Retinal pigment epithelial cell (primary cell): Measurements from ENCODE around the gene LAMC2.

Source experiments
- DNase-seq: peaks from one replicate; pipeline ENCODE4 v3.0.0-alpha.2; 2010; ENCODE audit warnings: low read depth
- H3K4me3 ChIP-seq: 2 replicates; pipeline ENCODE4 v1.5.1; 2011; ENCODE audit warnings: mild to moderate bottlenecking, low read length, control low read depth, moderate library complexity
- TF ChIP-seq, protein P1 (sequence below): conservative IDR thresholded peaks from 2 replicates; pipeline ENCODE4 v1.5.1; 2011; ENCODE audit warnings: low read depth, low read length, control low read depth, inconsistent platforms

LAMC2 gene

DNA sequence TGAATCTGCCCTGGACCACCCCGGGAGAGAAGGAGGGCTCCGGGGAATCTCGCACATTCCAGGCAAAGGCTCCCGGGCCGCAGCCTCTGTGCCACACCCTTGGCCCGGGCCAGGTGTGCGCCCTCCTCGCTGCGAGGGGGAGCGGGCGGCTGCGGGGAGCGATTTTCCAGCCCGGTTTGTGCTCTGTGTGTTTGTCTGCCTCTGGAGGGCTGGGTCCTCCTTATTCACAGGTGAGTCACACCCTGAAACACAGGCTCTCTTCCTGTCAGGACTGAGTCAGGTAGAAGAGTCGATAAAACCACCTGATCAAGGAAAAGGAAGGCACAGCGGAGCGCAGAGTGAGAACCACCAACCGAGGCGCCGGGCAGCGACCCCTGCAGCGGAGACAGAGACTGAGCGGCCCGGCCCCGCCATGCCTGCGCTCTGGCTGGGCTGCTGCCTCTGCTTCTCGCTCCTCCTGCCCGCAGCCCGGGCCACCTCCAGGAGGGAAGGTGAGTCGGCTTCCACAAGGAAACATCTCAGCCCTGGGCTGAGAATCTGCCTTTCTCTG lies at the start of gene LAMC2:
LAMC2 (plus strand) TSS at position 324 of the 550 bp plus-strand sequence; CDS start at position 413, 89 bp downstream.
- H3K4me3 ChIP-seq: peak within 1 kb of the TSS; percentile 45
- TF ChIP-seq, protein P1, sequence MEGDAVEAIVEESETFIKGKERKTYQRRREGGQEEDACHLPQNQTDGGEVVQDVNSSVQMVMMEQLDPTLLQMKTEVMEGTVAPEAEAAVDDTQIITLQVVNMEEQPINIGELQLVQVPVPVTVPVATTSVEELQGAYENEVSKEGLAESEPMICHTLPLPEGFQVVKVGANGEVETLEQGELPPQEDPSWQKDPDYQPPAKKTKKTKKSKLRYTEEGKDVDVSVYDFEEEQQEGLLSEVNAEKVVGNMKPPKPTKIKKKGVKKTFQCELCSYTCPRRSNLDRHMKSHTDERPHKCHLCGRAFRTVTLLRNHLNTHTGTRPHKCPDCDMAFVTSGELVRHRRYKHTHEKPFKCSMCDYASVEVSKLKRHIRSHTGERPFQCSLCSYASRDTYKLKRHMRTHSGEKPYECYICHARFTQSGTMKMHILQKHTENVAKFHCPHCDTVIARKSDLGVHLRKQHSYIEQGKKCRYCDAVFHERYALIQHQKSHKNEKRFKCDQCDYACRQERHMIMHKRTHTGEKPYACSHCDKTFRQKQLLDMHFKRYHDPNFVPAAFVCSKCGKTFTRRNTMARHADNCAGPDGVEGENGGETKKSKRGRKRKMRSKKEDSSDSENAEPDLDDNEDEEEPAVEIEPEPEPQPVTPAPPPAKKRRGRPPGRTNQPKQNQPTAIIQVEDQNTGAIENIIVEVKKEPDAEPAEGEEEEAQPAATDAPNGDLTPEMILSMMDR: peak; percentile 47
- no peak for DNase-seq

DNA sequence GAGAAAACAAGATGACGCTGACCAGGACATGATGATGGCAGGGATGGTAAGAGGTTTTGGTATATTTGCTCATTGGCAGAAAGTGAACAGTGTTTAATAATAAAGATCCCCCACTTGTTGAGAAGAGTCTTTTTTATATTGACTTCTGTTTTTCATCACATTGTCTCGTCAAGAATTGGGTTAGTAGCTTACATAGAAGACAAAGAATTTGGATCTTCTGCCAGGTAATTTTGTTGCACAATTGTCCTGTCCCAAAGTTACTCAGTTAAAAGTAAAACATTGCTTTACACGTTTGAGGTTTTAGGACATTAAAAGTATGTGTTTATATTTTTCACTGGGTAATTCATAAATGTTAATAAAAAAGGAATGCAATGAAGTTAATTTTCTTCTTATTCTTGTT lies 48.3 kb upstream of the LAMC2 start:
- no peak for DNase-seq
- H3K4me3 ChIP-seq: no peak overlapping the region
- TF ChIP-seq, protein P1: no peak

DNA sequence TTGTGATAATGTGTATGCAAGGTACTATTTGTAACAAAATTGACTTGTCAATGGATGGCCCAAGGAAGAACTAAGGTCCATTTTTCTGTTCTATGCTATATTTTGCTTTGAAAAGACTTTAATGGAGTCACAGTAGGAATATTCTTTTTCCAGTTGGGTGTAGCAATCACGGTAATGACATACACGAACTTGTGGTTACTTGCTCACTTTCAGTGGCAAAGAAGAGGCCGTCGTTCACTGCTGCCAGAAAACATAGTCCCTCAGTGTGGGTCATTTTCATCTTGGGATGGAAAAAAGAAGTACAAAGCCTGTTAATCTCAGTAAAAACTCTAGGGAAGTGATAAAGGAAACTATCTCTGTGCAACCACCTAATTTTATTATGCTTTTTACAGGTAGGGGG lies 47.8 kb upstream of the LAMC2 start:
- H3K4me3 ChIP-seq: no peak overlapping the region
- DNase-seq: no peak
- TF ChIP-seq, protein P1: no peak

DNA sequence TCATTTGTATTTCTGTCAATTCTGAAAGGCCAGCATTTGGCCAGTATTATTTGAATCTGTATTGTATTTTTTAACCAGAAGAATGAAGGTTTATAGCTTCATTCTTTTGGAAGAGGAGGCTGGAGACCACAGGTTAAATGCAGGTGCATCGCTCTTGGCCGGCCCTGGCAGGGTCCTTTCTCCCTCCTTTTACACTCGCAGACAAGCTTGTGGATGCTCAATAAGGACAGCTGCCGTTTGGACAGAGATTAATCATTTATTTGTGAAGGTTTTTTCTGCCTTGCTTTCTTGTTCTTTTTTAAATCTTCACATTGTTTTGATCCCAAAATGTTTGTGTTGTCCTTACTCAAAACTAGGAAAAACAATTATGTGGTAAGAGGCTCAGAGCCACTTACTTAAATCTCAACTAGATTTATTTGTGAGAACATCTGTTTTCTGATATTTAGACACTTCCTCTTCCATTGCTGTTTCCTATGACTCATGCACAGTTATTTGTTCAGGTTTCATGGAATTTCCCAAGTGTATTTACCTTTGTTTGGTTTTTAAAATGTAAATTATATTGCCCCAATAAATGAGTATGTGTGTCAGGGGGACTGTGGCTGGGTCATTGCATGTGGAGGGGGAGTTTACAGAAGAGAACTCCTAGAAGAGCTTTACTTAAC lies 46.7 kb upstream of the LAMC2 start:
- TF ChIP-seq, protein P1: no peak
- no peak for DNase-seq

DNA sequence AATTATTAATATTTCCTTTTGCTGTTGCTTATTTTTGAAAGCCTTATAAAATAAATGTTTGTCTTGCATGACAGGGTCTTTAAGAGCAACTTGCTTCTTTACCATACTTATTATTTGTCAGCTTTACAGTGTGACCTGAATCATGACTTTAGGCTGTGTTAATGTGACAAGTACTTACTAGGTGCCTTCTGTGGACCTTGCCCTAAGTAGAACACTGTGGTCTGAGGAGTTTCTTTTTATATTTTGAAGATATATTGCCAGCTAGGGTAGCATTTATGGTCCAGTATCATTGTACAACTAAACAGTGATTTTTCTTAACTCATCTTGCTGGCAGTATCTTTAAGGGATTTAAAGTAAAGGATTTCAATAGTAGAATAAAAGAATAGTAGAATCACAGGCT lies 45.4 kb upstream of the LAMC2 start:
- DNase-seq: no peak
- H3K4me3 ChIP-seq: no peak overlapping the region
- TF ChIP-seq, protein P1: no peak

More for the DNA sequence above, 46.7 kb upstream of the LAMC2 start:
- H3K4me3 ChIP-seq: no peak overlapping the region

DNA sequence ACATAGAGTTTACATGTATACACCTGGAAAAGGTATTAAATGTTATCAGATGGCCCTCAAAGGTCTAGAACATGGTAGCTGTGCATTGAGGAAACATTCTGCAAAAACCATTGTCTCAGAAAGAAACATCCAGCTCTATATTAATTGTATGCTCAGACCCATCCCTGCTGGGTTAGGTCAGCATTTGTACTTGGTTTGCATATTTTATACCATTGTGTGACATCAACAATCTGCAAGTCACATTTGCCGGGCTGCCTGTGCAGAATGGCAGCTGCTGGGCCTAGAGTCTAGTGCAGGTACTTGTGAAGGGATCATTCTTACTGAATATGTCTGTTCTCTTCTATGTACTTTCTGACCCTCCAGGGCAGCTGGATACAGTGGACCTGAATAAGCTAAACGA lies 43.9 kb upstream of the LAMC2 start:
- DNase-seq: no peak
- H3K4me3 ChIP-seq: no peak overlapping the region
- TF ChIP-seq, protein P1: no peak

DNA sequence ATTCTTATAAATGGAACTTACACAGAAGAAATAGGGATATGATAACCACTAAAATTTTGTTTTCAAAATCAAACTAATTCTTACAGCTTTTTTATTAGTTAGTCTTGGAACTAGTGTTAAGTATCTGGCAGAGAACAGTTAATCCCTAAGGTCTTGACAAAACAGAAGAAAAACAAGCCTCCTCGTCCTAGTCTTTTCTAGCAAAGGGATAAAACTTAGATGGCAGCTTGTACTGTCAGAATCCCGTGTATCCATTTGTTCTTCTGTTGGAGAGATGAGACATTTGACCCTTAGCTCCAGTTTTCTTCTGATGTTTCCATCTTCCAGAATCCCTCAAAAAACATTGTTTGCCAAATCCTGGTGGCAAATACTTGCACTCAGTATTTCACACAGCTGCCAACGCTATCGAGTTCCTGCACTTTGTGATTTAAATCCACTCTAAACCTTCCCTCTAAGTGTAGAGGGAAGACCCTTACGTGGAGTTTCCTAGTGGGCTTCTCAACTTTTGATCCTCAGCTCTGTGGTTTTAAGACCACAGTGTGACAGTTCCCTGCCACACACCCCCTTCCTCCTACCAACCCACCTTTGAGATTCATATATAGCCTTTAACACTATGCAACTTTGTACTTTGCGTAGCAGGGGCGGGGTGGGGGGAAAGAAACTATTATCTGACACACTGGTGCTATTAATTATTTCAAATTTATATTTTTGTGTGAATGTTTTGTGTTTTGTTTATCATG lies 42.3 kb upstream of the LAMC2 start:
- TF ChIP-seq, protein P1: no peak

More for the DNA sequence above, 42.3 kb upstream of the LAMC2 start:
- no peak overlapping the region for H3K4me3 ChIP-seq
- DNase-seq: no peak
